ENCODE results near the gene CCSER1. TPM values are rescaled to one million over a fixed set of nuclear protein-coding genes. Genes with fewer than 3 reads are reported as not detected.

The CCSER1 gene
- total RNA-seq, 4 donors from 2014 or later = 13.3 to 54.6 (median 34.0) TPM

DNA sequence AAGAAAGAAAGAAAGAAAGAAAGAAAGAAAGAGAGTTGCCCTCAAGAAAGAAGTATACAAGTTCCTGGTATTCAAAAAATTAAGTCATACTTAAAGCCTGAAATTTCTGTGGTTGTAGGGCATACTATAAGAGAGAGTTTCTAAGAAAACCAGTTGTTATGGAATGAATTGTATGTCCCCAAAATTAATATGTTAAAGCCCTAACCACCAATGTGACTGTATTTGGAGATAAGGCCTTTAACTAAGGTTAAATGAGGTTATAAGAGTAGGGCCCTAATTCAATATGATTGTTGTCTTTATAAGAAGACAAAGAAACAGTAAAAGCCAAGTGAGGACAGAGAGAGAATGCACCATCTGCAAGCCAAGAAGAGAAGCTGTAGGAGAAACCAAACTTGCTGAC, 521.1 kb downstream of the CCSER1 start:
- Histone ChIP-seq H3K4me1 (no peaks in the 10 kb centered on the region), H3K4me3 (no peak overlapping the region), H3K9me3 (no peaks in the 10 kb centered on the region), H3K27ac (no peak overlapping the region), H3K27me3 (no peaks in the 10 kb centered on the region), H3K36me3 (no peaks in the 10 kb centered on the region)
- in situ Hi-C loops (cut with MboI; ENCODE audit: low pct_ligation_motif_present in 1 of 4, low pct_unique_long_range_greater_than_20kb in 1 of 4, low sequenced_read_pairs in 3 of 4) (no loop called here), intact Hi-C loops (cut with DNase I; ENCODE audit: low total_unique reads) (no loop called here)
- DNase-seq = no peak
- TF ChIP-seq POLR2A (IDR thresholded peaks at IDR 0.05) (no peak), POLR2AphosphoS5 (IDR thresholded peaks at IDR 0.05) (no peak), EP300 (IDR thresholded peaks at IDR 0.05; ENCODE audit: low read depth) (no peak)
- TF ChIP-seq, protein P1, sequence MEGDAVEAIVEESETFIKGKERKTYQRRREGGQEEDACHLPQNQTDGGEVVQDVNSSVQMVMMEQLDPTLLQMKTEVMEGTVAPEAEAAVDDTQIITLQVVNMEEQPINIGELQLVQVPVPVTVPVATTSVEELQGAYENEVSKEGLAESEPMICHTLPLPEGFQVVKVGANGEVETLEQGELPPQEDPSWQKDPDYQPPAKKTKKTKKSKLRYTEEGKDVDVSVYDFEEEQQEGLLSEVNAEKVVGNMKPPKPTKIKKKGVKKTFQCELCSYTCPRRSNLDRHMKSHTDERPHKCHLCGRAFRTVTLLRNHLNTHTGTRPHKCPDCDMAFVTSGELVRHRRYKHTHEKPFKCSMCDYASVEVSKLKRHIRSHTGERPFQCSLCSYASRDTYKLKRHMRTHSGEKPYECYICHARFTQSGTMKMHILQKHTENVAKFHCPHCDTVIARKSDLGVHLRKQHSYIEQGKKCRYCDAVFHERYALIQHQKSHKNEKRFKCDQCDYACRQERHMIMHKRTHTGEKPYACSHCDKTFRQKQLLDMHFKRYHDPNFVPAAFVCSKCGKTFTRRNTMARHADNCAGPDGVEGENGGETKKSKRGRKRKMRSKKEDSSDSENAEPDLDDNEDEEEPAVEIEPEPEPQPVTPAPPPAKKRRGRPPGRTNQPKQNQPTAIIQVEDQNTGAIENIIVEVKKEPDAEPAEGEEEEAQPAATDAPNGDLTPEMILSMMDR (IDR thresholded peaks at IDR 0.05) = no peak

DNA sequence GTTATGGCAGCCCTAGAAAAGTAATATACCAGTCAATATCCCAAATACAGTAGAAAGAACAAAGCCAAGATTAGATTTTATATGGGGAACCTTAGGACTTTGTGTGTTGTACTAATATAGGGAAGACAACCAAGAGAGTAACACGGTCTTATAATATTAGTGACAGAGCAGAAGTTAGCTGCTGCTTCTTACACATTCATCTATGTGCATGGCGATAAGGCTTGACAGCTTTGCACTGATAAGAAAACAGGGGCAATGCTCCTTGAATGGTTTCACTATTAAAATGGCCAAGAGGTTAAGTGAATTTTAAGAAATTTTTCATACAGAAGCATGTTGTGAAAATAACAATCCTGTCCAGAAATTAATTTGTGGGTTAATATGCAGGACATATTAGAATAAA, 521.6 kb downstream of the CCSER1 start:
- no peaks in the 10 kb centered on the region for H3K4me1 ChIP-seq
- H3K36me3 ChIP-seq = no peaks in the 10 kb centered on the region
- TF ChIP-seq EP300 (IDR thresholded peaks at IDR 0.05; ENCODE audit: low read depth) (no peak), POLR2AphosphoS5 (IDR thresholded peaks at IDR 0.05) (no peak), POLR2A (IDR thresholded peaks at IDR 0.05) (no peak)
- TF ChIP-seq, protein P1 (IDR thresholded peaks at IDR 0.05) = no peak
- H3K27ac ChIP-seq = no peak overlapping the region
- no peaks in the 10 kb centered on the region for H3K9me3 ChIP-seq
- in situ Hi-C loops (cut with MboI; ENCODE audit: low pct_ligation_motif_present in 1 of 4, low pct_unique_long_range_greater_than_20kb in 1 of 4, low sequenced_read_pairs in 3 of 4) (no loop called here), intact Hi-C loops (cut with DNase I; ENCODE audit: low total_unique reads) (no loop called here)
- H3K27me3 ChIP-seq = no peaks in the 10 kb centered on the region
- no peak overlapping the region for H3K4me3 ChIP-seq
- WGBS, 2 donors (ENCODE audit: low coverage in 1 of 2) = 92 to 100% methylated on average over 2 of the region's 2 CpGs
- no peak for DNase-seq

DNA sequence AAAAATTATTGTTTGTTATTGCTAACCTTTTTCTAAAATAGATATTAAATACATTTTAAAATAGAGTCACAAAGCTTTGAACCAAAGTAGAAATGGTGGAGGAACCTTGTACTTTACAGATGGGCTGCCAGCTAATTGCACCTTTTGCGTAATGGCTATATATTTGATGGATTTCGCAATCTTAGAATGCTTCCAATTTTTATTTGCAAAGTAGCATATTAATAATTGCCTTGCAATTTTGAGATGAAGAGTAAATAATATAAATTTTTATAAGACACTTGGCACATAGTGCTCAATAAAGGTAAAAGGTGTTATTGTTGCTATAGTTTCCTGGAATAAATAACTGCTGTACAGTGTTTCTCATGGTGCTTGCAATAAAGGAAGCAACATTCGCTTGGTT, 533.5 kb downstream of the CCSER1 start:
- H3K27ac ChIP-seq = no peak overlapping the region
- H3K9me3 ChIP-seq = no peaks in the 10 kb centered on the region
- intact Hi-C loops (cut with DNase I; ENCODE audit: low total_unique reads) = no loop called here
- no peaks in the 10 kb centered on the region for H3K36me3 ChIP-seq
- no peak for DNase-seq
- H3K4me1 ChIP-seq = no peaks in the 10 kb centered on the region
- TF ChIP-seq POLR2A (IDR thresholded peaks at IDR 0.05) = no peak
- TF ChIP-seq POLR2AphosphoS5 (IDR thresholded peaks at IDR 0.05) = no peak
- TF ChIP-seq, protein P1 (IDR thresholded peaks at IDR 0.05) = no peak
- TF ChIP-seq EP300 (IDR thresholded peaks at IDR 0.05; ENCODE audit: low read depth) = no peak
- whole genome bisulfite sequencing, 2 donors (ENCODE audit: low coverage in 1 of 2) = 43 to 66% methylated on average over 3 of the region's 3 CpGs
- in situ Hi-C loops (cut with MboI; ENCODE audit: low pct_ligation_motif_present in 1 of 4, low pct_unique_long_range_greater_than_20kb in 1 of 4, low sequenced_read_pairs in 3 of 4) = no loop called here
- no peak overlapping the region for H3K4me3 ChIP-seq
- no peaks in the 10 kb centered on the region for H3K27me3 ChIP-seq

DNA sequence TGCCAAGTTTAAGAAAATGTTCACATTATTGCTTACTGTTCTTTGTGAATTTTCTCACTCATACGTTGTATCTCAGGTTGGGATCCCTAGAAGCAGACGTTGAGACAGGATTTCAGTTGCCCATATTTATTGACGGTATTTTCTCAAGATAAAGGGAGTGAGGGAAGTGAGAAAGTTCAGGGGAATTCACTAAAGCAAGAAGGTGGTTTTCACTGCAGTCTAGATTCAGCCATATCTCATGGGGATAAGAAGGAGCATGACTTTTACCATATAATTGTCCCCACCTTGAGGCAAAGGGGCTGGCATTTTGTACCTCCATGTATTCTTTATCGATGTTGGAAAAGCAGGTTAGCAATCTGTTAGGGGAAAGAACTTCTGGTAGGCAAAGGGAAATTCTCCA, 543.0 kb downstream of the CCSER1 start:
- H3K36me3 ChIP-seq = no peaks in the 10 kb centered on the region
- no peak for DNase-seq
- H3K4me3 ChIP-seq = no peak overlapping the region
- intact Hi-C loops (cut with DNase I; ENCODE audit: low total_unique reads) (no loop called here), in situ Hi-C loops (cut with MboI; ENCODE audit: low pct_ligation_motif_present in 1 of 4, low pct_unique_long_range_greater_than_20kb in 1 of 4, low sequenced_read_pairs in 3 of 4) (no loop called here)
- H3K27ac ChIP-seq = no peak overlapping the region
- no peaks in the 10 kb centered on the region for H3K27me3 ChIP-seq
- WGBS, 2 donors (ENCODE audit: low coverage in 1 of 2) = 61 to 69% methylated on average over 4 of the region's 4 CpGs
- TF ChIP-seq POLR2A (IDR thresholded peaks at IDR 0.05) (no peak), POLR2AphosphoS5 (IDR thresholded peaks at IDR 0.05) (no peak), EP300 (IDR thresholded peaks at IDR 0.05; ENCODE audit: low read depth) (no peak)
- TF ChIP-seq, protein P1 (IDR thresholded peaks at IDR 0.05) = no peak
- H3K4me1 ChIP-seq = no peaks in the 10 kb centered on the region
- no peaks in the 10 kb centered on the region for H3K9me3 ChIP-seq
